Measurements from ENCODE around the gene JAM3.
A peak's percentile ranks its signal among the peaks of the same experiment; 100 is the strongest.

Gene JAM3

GRCh38 chr11:134039726-134040385 is 29.0 kb upstream of the JAM3 start:
- DNase-seq (ENCODE audit: low read depth) = no peak

- peak; percentile 22 for DNase-seq (ENCODE audit: low read depth)
Measured at GRCh38 chr11:134040386-134041302, 28.2 kb upstream of the JAM3 start.

- no peak for DNase-seq (ENCODE audit: low read depth)
Measured at GRCh38 chr11:134041349-134041748, 27.5 kb upstream of the JAM3 start.

GRCh38 chr11:134041791-134042696 is 26.8 kb upstream of the JAM3 start:
- DNase-seq (ENCODE audit: low read depth) = no peak

GRCh38 chr11:134043821-134044420 is 25.0 kb upstream of the JAM3 start:
- DNase-seq (ENCODE audit: low read depth) = no peak

GRCh38 chr11:134044514-134045284 is 24.2 kb upstream of the JAM3 start:
- DNase-seq (ENCODE audit: low read depth) = no peak

GRCh38 chr11:134045799-134046635 is 22.9 kb upstream of the JAM3 start:
- DNase-seq (ENCODE audit: low read depth) = peak; percentile 21

GRCh38 chr11:134046681-134047449 is 22.0 kb upstream of the JAM3 start:
- no peak for DNase-seq (ENCODE audit: low read depth)

GRCh38 chr11:134047586-134047999 is 21.3 kb upstream of the JAM3 start:
- DNase-seq (ENCODE audit: low read depth) = peak; percentile 76

GRCh38 chr11:134048028-134048427 is 20.8 kb upstream of the JAM3 start:
- DNase-seq (ENCODE audit: low read depth) = no peak

GRCh38 chr11:134049303-134049702 is 19.6 kb upstream of the JAM3 start:
- no peak for DNase-seq (ENCODE audit: low read depth)

- DNase-seq (ENCODE audit: low read depth) = peak; percentile 73
Measured at GRCh38 chr11:134050541-134051383, 18.1 kb upstream of the JAM3 start.

GRCh38 chr11:134052395-134052987 is 16.4 kb upstream of the JAM3 start:
- DNase-seq (ENCODE audit: low read depth) = no peak

- DNase-seq (ENCODE audit: low read depth) = no peak
Measured at GRCh38 chr11:134052988-134053945, 15.6 kb upstream of the JAM3 start.

- DNase-seq (ENCODE audit: low read depth) = no peak
Measured at GRCh38 chr11:134055029-134055428, 13.8 kb upstream of the JAM3 start.

GRCh38 chr11:134060316-134060715 is 8.6 kb upstream of the JAM3 start:
- no peak for DNase-seq (ENCODE audit: low read depth)

Data from ELR (cell line).